AG08396 (cell line): ENCODE data around the gene SMOC1.

ENCODE experiments used
- DNase-seq: peaks from one replicate; pipeline ENCODE4 v3.0.0; 2012; ENCODE audit warnings: low spot score, mixed read lengths

The SMOC1 gene

DNA sequence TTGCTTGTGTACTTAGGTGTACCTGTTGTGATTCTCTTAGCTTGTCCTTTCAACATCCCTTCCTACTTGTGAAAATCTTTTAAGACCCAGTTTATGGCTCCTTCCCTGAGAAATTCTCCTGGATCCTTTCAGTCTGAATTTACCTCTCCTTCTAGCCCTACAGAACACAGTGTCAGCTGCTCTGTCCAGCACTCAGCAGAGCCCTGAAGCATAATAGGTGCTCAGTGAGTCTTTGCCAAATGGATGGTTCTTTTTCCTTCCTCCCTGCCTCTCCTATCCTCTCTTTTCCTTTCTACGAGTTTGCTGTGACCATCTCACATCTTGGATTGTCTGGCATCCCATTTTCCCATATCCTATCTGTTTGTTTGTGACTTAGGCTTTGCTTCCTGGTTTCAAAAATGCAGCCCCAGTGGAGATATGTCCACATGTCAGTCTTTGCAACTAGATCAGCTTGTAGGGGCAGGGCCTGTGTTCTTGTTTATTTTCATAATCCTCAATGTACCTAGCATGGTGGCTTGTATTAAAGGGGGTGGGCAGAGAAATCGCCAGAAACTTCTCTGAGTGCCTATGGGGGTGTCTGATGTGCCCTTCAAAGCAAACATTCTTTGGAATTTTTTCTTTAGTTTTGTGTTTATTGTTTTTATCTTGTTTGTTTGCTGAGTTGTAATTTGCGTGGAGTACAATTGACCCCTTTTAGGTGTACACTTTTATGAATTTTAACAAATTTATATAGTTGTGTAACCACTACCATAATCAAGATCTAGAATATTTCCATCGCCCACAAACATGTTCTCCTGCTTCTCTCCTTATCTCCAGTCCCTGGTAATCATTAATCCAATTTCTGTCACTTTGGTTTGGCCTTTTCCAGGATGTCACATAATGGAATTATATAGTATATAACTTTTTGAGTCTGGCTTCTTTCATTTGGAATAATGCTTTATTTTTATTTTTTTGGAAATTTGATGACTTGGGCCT is 62.8 kb downstream of the SMOC1 start:
- no peak for DNase-seq

- no peak for DNase-seq
These were observed 64.0 kb downstream of the SMOC1 start for GRCh38 chr14:69943084-69943780.

- no peak for DNase-seq
These were observed 66.1 kb downstream of the SMOC1 start for GRCh38 chr14:69945347-69945746.

GRCh38 chr14:69945912-69946311 is 66.7 kb downstream of the SMOC1 start:
- no peak for DNase-seq

DNA sequence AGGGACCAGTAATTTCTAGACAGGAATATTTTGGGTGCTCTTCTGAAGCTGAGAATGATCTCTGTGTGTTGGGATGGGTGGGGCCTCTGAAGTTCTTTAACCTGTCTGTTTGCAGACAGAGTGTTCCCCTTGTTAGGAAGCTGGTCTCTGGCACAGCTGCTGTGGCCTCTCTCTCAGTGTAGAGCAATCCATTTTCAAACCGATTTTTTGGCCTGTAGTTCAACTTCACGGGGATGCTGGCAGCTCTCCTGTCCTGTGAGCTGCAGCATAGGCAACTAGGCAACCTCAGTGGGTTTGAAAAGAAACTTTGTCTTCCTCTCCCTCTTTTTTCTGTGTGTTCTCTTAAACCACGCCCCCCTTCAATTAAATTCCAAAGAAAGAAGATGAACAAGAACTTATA is 69.1 kb downstream of the SMOC1 start:
- DNase-seq, result no peak

GRCh38 chr14:69951263-69951662 is 72.0 kb downstream of the SMOC1 start:
- no peak for DNase-seq

- no peak for DNase-seq
These were observed 72.7 kb downstream of the SMOC1 start for GRCh38 chr14:69951935-69952334.

DNA sequence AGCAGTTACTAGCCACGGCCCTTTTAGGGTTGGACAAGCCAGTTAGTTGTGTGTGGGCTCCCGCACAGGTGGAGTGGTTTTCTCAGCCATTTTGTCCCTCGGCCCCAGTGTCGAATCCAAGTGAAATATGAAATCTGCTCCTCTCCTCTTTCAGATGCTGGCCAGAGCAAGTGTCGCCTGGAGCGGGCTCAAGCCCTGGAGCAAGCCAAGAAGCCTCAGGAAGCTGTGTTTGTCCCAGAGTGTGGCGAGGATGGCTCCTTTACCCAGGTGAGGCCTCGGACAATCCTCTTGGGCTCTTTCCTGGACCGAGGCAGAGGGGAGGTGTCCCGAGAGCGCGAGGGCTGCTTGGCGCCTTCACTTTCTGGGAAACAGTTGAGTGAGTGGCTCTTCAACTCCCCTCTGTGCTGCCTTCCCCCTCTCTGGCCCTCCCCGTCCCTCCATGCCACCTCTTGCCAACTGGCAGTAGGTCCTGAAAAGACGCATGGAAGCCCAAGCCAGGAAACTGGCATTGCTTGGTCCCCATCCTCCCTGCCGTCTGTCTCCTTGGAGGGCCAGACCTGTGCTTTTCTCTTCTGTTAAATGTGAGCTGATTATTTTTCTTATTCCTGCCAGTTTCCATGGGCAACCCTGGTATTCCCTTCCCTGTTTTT is 74.2 kb downstream of the SMOC1 start:
- DNase-seq, result no peak

- no peak for DNase-seq
These were observed 76.9 kb downstream of the SMOC1 start for GRCh38 chr14:69955855-69956845.

GRCh38 chr14:69956970-69957369 is 77.8 kb downstream of the SMOC1 start:
- no peak for DNase-seq

DNA sequence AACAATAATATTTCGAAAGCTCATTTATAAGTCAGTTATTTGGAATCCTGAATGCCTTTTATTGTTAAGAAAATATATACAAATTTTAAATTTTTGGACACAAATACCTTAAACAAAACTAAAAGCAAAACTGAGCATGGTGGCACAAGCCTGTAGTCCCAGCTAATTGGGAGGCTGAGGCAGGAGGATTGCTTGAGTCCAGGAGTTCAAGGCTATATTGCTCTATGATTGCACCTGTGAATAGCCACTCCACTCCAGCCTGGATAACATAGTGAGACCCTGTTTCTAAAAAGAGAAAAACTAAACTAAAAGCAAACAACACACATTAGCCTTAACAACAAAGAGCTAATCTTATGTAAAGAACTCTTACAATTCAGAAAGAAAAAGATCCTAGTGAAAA is 78.8 kb downstream of the SMOC1 start:
- DNase-seq, result no peak

GRCh38 chr14:69959136-69959535 is 79.9 kb downstream of the SMOC1 start:
- DNase-seq, result no peak

DNA sequence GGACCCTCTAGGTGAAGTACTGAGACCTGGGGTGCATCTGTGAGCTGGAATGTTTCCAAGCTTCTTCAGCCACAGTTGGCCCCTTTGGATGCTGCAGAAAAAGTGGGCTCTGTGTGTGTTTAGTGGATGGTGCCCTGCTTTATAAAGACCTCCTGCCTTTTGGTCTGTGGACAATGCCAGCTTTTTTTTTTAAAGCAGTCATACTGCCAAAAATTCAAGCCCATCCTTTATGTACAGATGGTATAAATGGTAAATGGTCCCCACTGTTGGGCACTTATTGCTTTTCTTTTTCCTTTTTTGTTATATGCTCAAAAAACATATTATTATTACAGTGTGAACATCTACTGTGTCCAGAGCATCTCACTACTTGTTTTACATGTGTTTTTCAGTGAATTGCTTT is 81.1 kb downstream of the SMOC1 start:
- no peak for DNase-seq

GRCh38 chr14:69963966-69964365 is 84.8 kb downstream of the SMOC1 start:
- no peak for DNase-seq

DNA sequence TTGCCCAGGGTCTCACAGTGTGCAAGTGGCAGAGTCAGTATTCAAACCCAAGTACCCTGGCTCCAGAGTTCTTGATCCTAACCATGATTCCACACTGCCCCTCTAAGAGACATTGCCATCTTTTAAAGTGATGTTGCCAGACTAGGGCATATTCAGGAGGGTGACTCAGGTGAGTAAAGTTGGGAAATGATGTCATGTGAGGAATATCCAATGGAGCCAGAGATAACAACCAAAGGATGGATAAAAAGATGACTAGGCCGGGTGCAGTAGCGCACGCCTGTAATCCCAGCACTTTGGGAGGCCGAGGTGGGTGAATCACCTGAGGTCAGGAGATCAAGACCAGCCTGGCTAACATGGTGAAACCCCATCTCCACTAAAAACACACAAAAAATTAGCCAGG is 85.6 kb downstream of the SMOC1 start:
- DNase-seq, result no peak

GRCh38 chr14:69968132-69968531 is 88.9 kb downstream of the SMOC1 start:
- no peak for DNase-seq

DNA sequence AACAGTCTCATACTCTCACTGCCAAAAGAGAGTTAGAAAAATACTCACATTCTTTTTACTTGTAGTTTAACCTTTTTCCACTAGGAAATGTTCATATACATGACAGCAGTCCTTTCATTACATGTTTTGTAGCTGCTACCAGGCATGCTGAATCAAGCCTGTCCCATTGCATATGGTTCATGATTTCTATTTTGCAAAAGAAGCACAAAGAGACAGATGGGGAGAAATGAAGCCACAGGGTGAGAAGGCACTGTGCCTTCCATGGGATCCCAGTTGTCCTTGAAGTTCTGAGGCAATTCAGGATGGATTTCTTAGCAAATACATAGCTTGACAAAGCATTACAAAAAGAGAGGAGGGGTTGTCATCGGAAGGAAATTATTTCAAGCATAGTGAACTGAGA is 89.5 kb downstream of the SMOC1 start:
- DNase-seq, result no peak

GRCh38 chr14:69972755-69973154 is 93.5 kb downstream of the SMOC1 start:
- no peak for DNase-seq

DNA sequence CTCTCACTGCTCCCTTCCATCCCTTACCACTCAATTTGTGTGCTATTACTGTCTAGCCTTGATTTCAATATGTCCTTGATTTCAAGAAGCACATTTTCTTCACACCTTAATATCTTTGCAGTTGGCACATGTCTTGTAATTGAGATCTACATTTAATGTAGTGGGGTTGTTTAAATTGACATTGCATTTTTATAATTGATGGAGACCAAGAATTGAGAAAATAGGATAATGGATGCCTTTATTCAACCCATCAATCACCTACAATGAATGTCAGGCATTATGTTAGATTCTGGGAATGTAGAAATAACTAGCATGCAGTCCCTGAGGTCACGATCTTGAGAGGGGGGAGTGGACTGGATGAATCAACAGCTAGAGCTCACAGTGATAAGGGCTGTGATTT is 94.6 kb downstream of the SMOC1 start:
- DNase-seq, result no peak

DNA sequence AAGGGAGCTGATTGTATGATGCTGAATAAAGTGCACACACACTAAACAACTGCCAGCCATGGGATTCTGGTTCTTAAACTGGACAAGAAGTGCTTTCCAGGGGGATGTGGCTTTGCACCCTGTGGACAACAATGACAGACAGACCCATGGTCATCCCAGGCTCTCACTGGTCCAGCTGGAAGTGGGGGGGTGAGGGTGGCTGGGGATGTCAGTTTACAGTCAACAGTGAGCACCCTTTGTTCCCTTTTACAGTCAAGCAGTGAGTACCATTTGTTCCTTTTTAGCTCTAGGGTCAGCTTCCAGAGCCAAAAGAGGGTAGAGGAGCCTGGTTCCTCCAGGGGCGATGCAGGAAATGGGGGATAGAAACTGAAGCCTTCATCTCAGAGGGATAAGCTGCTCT is 100.7 kb downstream of the SMOC1 start:
- DNase-seq, result no peak
